GM23338 (cell line): ENCODE data around the gene TDRD7.

Source experiments
- TF ChIP-seq, protein P1 (sequence below), 2 experiments: fragments of 200-600 bp in 1 of 2; sonication (generic) in 1 of 2; conservative IDR thresholded peaks; 2 replicates each; pipeline versions ENCODE4 v1.5.1 to v1.6.1; 2016 to 2017; ENCODE audit warnings: antibody characterized with exemption in 2 of 2, low read depth in 2 of 2, mild to moderate bottlenecking in 2 of 2, moderate library complexity in 1 of 2
- TF ChIP-seq, protein P2 (sequence below): IDR thresholded peaks from one replicate; pipeline ENCODE4 v1.6.1; 2018; ENCODE audit warnings: antibody characterized with exemption; ENCODE audit not compliant: unreplicated experiment

DNA sequence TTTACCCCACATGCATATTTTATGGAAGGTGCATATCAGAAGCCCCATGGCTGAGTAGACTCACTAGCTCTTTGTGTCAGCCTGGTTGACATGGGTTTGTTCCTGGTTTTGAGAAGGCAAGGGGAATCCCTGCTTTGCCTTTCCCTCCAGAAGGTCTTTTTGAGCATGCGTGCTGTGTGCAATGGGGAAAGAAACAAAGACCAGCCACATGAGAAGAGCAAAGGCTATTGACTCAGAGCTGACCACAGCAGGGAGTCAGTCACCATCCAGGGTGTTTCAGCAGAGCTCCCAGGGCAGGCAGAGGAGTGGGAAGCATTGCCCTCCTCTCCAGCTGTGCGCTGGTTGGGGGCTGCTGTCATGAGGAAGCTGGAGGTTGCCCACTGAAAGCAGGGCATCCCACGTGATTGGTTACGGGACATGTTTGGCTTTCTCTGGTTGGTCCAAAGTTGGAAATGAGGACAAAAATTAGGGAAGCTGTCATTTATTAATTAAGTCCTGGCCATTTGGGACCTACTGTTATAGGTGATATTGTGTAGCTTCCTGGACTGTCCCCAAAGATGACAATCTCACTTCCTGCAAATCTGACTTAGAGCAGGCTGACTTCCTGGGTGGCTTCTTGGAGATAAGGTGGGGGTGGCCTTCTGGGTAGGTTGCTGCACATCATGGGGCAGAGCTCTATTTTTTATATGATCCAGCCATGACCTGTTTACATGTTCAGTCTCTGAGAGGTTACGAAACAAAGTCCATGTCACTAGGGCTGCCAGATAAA lies 48.9 kb upstream of the TDRD7 start:
- TF ChIP-seq, protein P1, sequence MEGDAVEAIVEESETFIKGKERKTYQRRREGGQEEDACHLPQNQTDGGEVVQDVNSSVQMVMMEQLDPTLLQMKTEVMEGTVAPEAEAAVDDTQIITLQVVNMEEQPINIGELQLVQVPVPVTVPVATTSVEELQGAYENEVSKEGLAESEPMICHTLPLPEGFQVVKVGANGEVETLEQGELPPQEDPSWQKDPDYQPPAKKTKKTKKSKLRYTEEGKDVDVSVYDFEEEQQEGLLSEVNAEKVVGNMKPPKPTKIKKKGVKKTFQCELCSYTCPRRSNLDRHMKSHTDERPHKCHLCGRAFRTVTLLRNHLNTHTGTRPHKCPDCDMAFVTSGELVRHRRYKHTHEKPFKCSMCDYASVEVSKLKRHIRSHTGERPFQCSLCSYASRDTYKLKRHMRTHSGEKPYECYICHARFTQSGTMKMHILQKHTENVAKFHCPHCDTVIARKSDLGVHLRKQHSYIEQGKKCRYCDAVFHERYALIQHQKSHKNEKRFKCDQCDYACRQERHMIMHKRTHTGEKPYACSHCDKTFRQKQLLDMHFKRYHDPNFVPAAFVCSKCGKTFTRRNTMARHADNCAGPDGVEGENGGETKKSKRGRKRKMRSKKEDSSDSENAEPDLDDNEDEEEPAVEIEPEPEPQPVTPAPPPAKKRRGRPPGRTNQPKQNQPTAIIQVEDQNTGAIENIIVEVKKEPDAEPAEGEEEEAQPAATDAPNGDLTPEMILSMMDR (conservative IDR thresholded peaks at IDR 0.05; ENCODE audit: low read depth in 2 of 2) = no peak
- TF ChIP-seq, protein P2, sequence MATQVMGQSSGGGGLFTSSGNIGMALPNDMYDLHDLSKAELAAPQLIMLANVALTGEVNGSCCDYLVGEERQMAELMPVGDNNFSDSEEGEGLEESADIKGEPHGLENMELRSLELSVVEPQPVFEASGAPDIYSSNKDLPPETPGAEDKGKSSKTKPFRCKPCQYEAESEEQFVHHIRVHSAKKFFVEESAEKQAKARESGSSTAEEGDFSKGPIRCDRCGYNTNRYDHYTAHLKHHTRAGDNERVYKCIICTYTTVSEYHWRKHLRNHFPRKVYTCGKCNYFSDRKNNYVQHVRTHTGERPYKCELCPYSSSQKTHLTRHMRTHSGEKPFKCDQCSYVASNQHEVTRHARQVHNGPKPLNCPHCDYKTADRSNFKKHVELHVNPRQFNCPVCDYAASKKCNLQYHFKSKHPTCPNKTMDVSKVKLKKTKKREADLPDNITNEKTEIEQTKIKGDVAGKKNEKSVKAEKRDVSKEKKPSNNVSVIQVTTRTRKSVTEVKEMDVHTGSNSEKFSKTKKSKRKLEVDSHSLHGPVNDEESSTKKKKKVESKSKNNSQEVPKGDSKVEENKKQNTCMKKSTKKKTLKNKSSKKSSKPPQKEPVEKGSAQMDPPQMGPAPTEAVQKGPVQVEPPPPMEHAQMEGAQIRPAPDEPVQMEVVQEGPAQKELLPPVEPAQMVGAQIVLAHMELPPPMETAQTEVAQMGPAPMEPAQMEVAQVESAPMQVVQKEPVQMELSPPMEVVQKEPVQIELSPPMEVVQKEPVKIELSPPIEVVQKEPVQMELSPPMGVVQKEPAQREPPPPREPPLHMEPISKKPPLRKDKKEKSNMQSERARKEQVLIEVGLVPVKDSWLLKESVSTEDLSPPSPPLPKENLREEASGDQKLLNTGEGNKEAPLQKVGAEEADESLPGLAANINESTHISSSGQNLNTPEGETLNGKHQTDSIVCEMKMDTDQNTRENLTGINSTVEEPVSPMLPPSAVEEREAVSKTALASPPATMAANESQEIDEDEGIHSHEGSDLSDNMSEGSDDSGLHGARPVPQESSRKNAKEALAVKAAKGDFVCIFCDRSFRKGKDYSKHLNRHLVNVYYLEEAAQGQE = no peak
